Fibroblast of lung (primary cell): Measurements from ENCODE around the gene PIAS4. TPM values are rescaled to one million over a fixed set of nuclear protein-coding genes. Genes with fewer than 3 reads are reported as not detected.

Source experiments
- DNase-seq, 2 donors: peaks; one replicate each; pipeline versions ENCODE4 v3.0.0 to v3.0.0-alpha.2; 2010; ENCODE audit warnings: low read depth in 2 of 2
- H2AFZ ChIP-seq: 2 replicates; pipeline ENCODE4 v1.5.1; 2012; ENCODE audit warnings: low read length, control low read depth, inconsistent platforms
- H3K27ac ChIP-seq: 2 replicates; pipeline ENCODE4 v1.5.1; 2011; ENCODE audit warnings: low read length, control low read depth; ENCODE audit not compliant: insufficient read depth
- H3K27me3 ChIP-seq: 2 replicates; pipeline ENCODE4 v1.5.1; 2011; ENCODE audit warnings: mild to moderate bottlenecking, low read length; ENCODE audit not compliant: control insufficient read depth, insufficient read depth
- H3K36me3 ChIP-seq: 2 replicates; pipeline ENCODE4 v1.5.1; 2011; ENCODE audit warnings: low read length; ENCODE audit not compliant: control insufficient read depth, insufficient read depth
- H3K4me1 ChIP-seq: 2 replicates; pipeline ENCODE4 v1.5.1; 2011; ENCODE audit warnings: low read length; ENCODE audit not compliant: control insufficient read depth, insufficient read depth; ENCODE audit errors: extremely low read depth
- H3K4me2 ChIP-seq: 2 replicates; pipeline ENCODE4 v1.5.1; 2011; ENCODE audit warnings: low read length, control low read depth; ENCODE audit not compliant: insufficient read depth; ENCODE audit errors: extremely low read depth
- H3K4me3 ChIP-seq, 4 experiments: fragments of 200-600 bp in 1 of 4; sonication (generic) in 1 of 4; replicated peaks in 1 of 4; 2 replicates each; pipeline ENCODE4 v1.5.1; 2011 to 2016; ENCODE audit warnings: low read length in 4 of 4, low read depth in 3 of 4, mild to moderate bottlenecking in 3 of 4, control low read depth in 2 of 4, inconsistent platforms in 1 of 4, mixed read lengths in 1 of 4; ENCODE audit not compliant: insufficient read depth in 1 of 4; ENCODE audit errors: control extremely low read depth in 1 of 4
- H3K79me2 ChIP-seq: 2 replicates; pipeline ENCODE4 v1.5.1; 2012; ENCODE audit warnings: mild to moderate bottlenecking, low read length, inconsistent platforms; ENCODE audit not compliant: control insufficient read depth, insufficient read depth
- H3K9ac ChIP-seq: 2 replicates; pipeline ENCODE4 v1.5.1; 2011; ENCODE audit warnings: mild to moderate bottlenecking, low read length, control low read depth; ENCODE audit not compliant: insufficient read depth
- H3K9me3 ChIP-seq: 2 replicates; pipeline ENCODE4 v1.5.1; 2012; ENCODE audit warnings: low read depth, low read length; ENCODE audit not compliant: control insufficient read depth, insufficient read depth
- H4K20me1 ChIP-seq: 2 replicates; pipeline ENCODE4 v1.5.1; 2011; ENCODE audit warnings: low read length; ENCODE audit not compliant: control insufficient read depth, insufficient read depth; ENCODE audit errors: extremely low read depth
- EZH2 ChIP-seq: IDR thresholded peaks from 2 replicates; pipeline ENCODE4 v1.5.1; 2012; ENCODE audit warnings: low read length, control low read depth, mild to moderate bottlenecking; ENCODE audit errors: missing control alignments
- polyA plus RNA-seq, 2 donors: library from polyadenylated mRNA; depleted of rRNA in 1 of 2; stranded (reverse) in 1 of 2; unstranded in 1 of 2; fragments of >200 nt; gene quantifications; 2 replicates each; pipeline ENCODE4 v1.2.1, GENCODE V29; 2011 to 2012; ENCODE audit warnings: missing spikeins in 1 of 2
- total RNA-seq: library from RNA; depleted of rRNA; stranded (reverse); fragments of >200 nt; gene quantifications from 2 replicates; pipeline ENCODE4 v1.2.1, GENCODE V29; 2014
- TF ChIP-seq, protein P1 (sequence below), 2 donors: IDR thresholded peaks in 1 of 2; conservative IDR thresholded peaks in 1 of 2; 1 replicate in 1 of 2; 2 replicates in 1 of 2; pipeline ENCODE4 v1.5.1; 2011 to 2012; ENCODE audit warnings: low read length in 2 of 2, control low read depth in 1 of 2, inconsistent platforms in 1 of 2, low read depth in 1 of 2, mild to moderate bottlenecking in 1 of 2

PIAS4 gene
- total and polyA plus RNA-seq, 2 donors (not counting 1 experiment from before 2014, with no cell fraction given) = 6.6 to 14.9 TPM

- Histone ChIP-seq H3K4me1 (peaks cover 14% of the 10 kb centered on the region), H2AFZ (no peak overlapping the region), H3K36me3 (peaks cover 5% of the 10 kb centered on the region), H3K9ac (peak overlapping the region; percentile 37), H3K4me2 (peak overlapping the region; percentile 59), H4K20me1 (no peaks in the 10 kb centered on the region), H3K9me3 (no peaks in the 10 kb centered on the region), H3K4me3 (peak overlapping the region; percentile 32 to 76 (median 39)), H3K27me3 (no peaks in the 10 kb centered on the region), H3K79me2 (peaks cover 26% of the 10 kb centered on the region), H3K27ac (no peak overlapping the region)
- no peak for TF ChIP-seq EZH2
- TF ChIP-seq, protein P1, sequence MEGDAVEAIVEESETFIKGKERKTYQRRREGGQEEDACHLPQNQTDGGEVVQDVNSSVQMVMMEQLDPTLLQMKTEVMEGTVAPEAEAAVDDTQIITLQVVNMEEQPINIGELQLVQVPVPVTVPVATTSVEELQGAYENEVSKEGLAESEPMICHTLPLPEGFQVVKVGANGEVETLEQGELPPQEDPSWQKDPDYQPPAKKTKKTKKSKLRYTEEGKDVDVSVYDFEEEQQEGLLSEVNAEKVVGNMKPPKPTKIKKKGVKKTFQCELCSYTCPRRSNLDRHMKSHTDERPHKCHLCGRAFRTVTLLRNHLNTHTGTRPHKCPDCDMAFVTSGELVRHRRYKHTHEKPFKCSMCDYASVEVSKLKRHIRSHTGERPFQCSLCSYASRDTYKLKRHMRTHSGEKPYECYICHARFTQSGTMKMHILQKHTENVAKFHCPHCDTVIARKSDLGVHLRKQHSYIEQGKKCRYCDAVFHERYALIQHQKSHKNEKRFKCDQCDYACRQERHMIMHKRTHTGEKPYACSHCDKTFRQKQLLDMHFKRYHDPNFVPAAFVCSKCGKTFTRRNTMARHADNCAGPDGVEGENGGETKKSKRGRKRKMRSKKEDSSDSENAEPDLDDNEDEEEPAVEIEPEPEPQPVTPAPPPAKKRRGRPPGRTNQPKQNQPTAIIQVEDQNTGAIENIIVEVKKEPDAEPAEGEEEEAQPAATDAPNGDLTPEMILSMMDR (conservative IDR thresholded peaks at IDR 0.05 in 1 of 2, IDR thresholded peaks at IDR 0.05 in 1 of 2; ENCODE audit: low read depth in 1 of 2, low read length in 2 of 2) = no peak
- DNase-seq = no peak
These were observed 60.0 kb downstream of the PIAS4 start for GRCh38 chr19:4067396-4068046.

GRCh38 chr19:4068047-4068966, 60.8 kb downstream of the PIAS4 start:
- TF ChIP-seq EZH2 = no peak
- TF ChIP-seq, protein P1 (conservative IDR thresholded peaks at IDR 0.05 in 1 of 2, IDR thresholded peaks at IDR 0.05 in 1 of 2; ENCODE audit: low read depth in 1 of 2, low read length in 2 of 2) = no peak
- DNase-seq = no peak
- peak overlapping the region; percentile 59 for H3K4me2 ChIP-seq
- peaks cover 2% of the 10 kb centered on the region for H3K36me3 ChIP-seq
- no peak overlapping the region for H3K27ac ChIP-seq
- peak overlapping the region; percentile 32 to 76 (median 39) for H3K4me3 ChIP-seq
- H3K9me3 ChIP-seq = no peaks in the 10 kb centered on the region
- peaks cover 18% of the 10 kb centered on the region for H3K79me2 ChIP-seq
- no peaks in the 10 kb centered on the region for H4K20me1 ChIP-seq
- no peak overlapping the region for H2AFZ ChIP-seq
- H3K4me1 ChIP-seq = peaks cover 6% of the 10 kb centered on the region
- no peaks in the 10 kb centered on the region for H3K27me3 ChIP-seq
- H3K9ac ChIP-seq = no peak overlapping the region

- H3K27me3 ChIP-seq = no peaks in the 10 kb centered on the region
- H3K36me3 ChIP-seq = no peaks in the 10 kb centered on the region
- peaks cover 2% of the 10 kb centered on the region for H3K4me1 ChIP-seq
- DNase-seq = no peak
- H3K9ac ChIP-seq = no peak overlapping the region
- no peak overlapping the region for H2AFZ ChIP-seq
- H3K9me3 ChIP-seq = no peaks in the 10 kb centered on the region
- peaks cover 7% of the 10 kb centered on the region for H3K79me2 ChIP-seq
- no peak overlapping the region for H3K4me2 ChIP-seq
- H3K4me3 ChIP-seq = no peak overlapping the region
- no peak for TF ChIP-seq EZH2
- TF ChIP-seq, protein P1 (conservative IDR thresholded peaks at IDR 0.05 in 1 of 2, IDR thresholded peaks at IDR 0.05 in 1 of 2; ENCODE audit: low read depth in 1 of 2, low read length in 2 of 2) = no peak
- H3K27ac ChIP-seq = no peak overlapping the region
- H4K20me1 ChIP-seq = no peaks in the 10 kb centered on the region
These were observed 61.9 kb downstream of the PIAS4 start for GRCh38 chr19:4069331-4069959.
